ENCODE data around the gene OOEP.

- no peak for TF ChIP-seq CTCF (IDR thresholded peaks at IDR 0.05)
- no peak for TF ChIP-seq POLR2A (IDR thresholded peaks at IDR 0.05)
Measured at GRCh38 chr6:73413102-73413501, 43.4 kb upstream of the OOEP start.
